SK-N-MC (cell line): ENCODE measurements around the gene SCYL1.

Experiments used
- EZH2 ChIP-seq: fragments of 200-600 bp; sonication (generic); IDR thresholded peaks from one replicate; pipeline ENCODE4 v1.6.1; 2017; ENCODE audit warnings: antibody characterized with exemption
- FOXP2 ChIP-seq: optimal IDR thresholded peaks from 2 replicates; pipeline ENCODE3; 2011; ENCODE audit warnings: mild to moderate bottlenecking, moderate library complexity; ENCODE audit not compliant: insufficient read depth; ENCODE audit errors: extremely low read length, control extremely low read depth
- POLR2AphosphoS5 ChIP-seq: IDR thresholded peaks from 2 replicates; pipeline ENCODE4 v1.6.1; 2012; ENCODE audit warnings: mild to moderate bottlenecking, low read depth, low read length, borderline replicate concordance

- TF ChIP-seq POLR2AphosphoS5 = no peak
- no peak for TF ChIP-seq EZH2
- TF ChIP-seq FOXP2 = no peak
These were observed 37.9 kb downstream of the SCYL1 start for GRCh38 chr11:65562788-65563187.
